Small intestine (tissue), 7 donors: Measurements from ENCODE around the gene SOX6. TPM values are rescaled to one million over a fixed set of nuclear protein-coding genes. Genes with fewer than 3 reads are reported as not detected.
"Not testable (repeated sequence)": the region's sequence is repeated elsewhere in the genome, so short reads cannot be mapped to it uniquely, and the experiment has no call there.

ENCODE experiments used
- DNase-seq, 2 donors: peaks; one replicate each; pipeline versions ENCODE4 v3.0.0 to v3.0.0-alpha.2; 2013
- FAIRE-seq: peaks from 2 replicates; lab custom pipeline; 2012; peaks lifted over from hg19 to GRCh38; lab: Jason Lieb, UNC
- H3K27ac ChIP-seq, 3 donors: one replicate each; pipeline ENCODE4 v1.5.1; 2013; ENCODE audit warnings: low read length in 2 of 3, mild to moderate bottlenecking in 2 of 3, control low read depth in 1 of 3, inconsistent platforms in 1 of 3, low read depth in 1 of 3, moderate library complexity in 1 of 3
- H3K27me3 ChIP-seq, 3 donors: one replicate each; pipeline ENCODE4 v1.6.1; 2013; ENCODE audit warnings: low read length in 3 of 3, inconsistent platforms in 1 of 3; ENCODE audit not compliant: control insufficient read depth in 3 of 3, insufficient read depth in 3 of 3
- H3K36me3 ChIP-seq, 3 donors: one replicate each; pipeline ENCODE4 v1.6.1; 2013; ENCODE audit warnings: low read length in 3 of 3, inconsistent platforms in 1 of 3, low read depth in 1 of 3, mild to moderate bottlenecking in 1 of 3, moderate library complexity in 1 of 3; ENCODE audit not compliant: control insufficient read depth in 3 of 3, insufficient read depth in 2 of 3
- H3K4me1 ChIP-seq, 3 donors: one replicate each; pipeline ENCODE4 v1.6.1; 2013; ENCODE audit warnings: low read length in 2 of 3, inconsistent platforms in 1 of 3, low read depth in 1 of 3, mild to moderate bottlenecking in 1 of 3, moderate library complexity in 1 of 3; ENCODE audit not compliant: control insufficient read depth in 3 of 3, insufficient read depth in 2 of 3
- H3K4me3 ChIP-seq, 3 donors: one replicate each; pipeline ENCODE4 v1.5.1; 2013; ENCODE audit warnings: low read length in 3 of 3, control low read depth in 1 of 3, inconsistent platforms in 1 of 3, low read depth in 1 of 3, mild to moderate bottlenecking in 1 of 3, moderate library complexity in 1 of 3
- H3K9me3 ChIP-seq, 2 donors: one replicate each; pipeline ENCODE4 v1.6.1; 2013; ENCODE audit warnings: low read depth in 1 of 2, low read length in 1 of 2; ENCODE audit not compliant: control insufficient read depth in 2 of 2, insufficient read depth in 1 of 2
- WGBS, 3 donors: extraction: QIAGEN DNeasy Blood & Tissue Kit; methylation state at CpG; one replicate each; pipeline ENCODE4 v1.1.7; 2013; 5-methylcytosine and 5-hydroxymethylcytosine counted together
- polyA plus RNA-seq, 4 donors: library from polyadenylated mRNA; stranded (reverse) in 3 of 4; unstranded in 1 of 4; fragments of 200-250 nt in 3 of 4; fragments of 120-200 nt in 1 of 4; gene quantifications; one replicate each; pipeline versions ENCODE4 v1.2.1 to v1.2.3, GENCODE V29; 2013
- donor health status: healthy with polysubstance abuse.
- donor health status: control.
- donor health status: control.
- donor health status: Bipolar disorder and iron deficiency.
- donor health status: healthy.

Gene SOX6
- polyA plus RNA-seq, 4 donors, result 4.6 to 52.4 (median 7.7) TPM

DNA sequence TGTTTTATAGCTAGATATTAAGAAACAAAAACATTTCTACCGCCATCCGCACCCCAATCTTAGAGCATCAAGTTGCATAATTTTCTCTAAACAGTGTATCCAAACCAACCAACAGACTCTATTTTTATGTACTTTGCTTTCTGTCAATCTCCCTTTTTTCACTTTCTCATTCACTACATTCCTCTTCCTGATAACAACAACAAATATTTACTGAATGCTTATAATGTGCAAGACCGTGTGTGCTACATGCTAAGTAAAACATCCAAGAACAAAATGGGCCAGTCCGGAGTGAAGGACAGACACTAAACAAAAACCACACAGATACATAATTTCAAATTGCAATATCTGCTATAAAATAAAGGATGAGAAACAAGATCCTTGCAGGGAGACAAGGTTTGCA is 38.6 kb upstream of the SOX6 start:
- Histone ChIP-seq H3K9me3 (no peaks in the 10 kb centered on the region), H3K27ac (no peak overlapping the region), H3K4me3 (peak overlapping the region in 2 of 3 donors; percentile 22 to 31), H3K36me3 (no peaks in the 10 kb centered on the region), H3K27me3 (no peaks in the 10 kb centered on the region), H3K4me1 (peaks cover 3 to 23% (median 7%) of the 10 kb centered on the region in 3 donors)
- WGBS, 3 donors, result 49 to 71% (median 53%) methylated on average over 4 of the region's 4 CpGs
- no peak for FAIRE-seq
- peak; percentile 10 to 23 for DNase-seq

- Histone ChIP-seq H3K4me3 (no peak overlapping the region), H3K4me1 (peaks cover 3 to 23% (median 7%) of the 10 kb centered on the region in 3 donors), H3K9me3 (no peaks in the 10 kb centered on the region), H3K36me3 (no peaks in the 10 kb centered on the region), H3K27ac (peak overlapping the region in 2 of 3 donors; percentile 41 to 62), H3K27me3 (no peaks in the 10 kb centered on the region)
- FAIRE-seq (no peak), DNase-seq (no peak)
These were observed 37.0 kb upstream of the SOX6 start for GRCh38 chr11:16393340-16393739.

DNA sequence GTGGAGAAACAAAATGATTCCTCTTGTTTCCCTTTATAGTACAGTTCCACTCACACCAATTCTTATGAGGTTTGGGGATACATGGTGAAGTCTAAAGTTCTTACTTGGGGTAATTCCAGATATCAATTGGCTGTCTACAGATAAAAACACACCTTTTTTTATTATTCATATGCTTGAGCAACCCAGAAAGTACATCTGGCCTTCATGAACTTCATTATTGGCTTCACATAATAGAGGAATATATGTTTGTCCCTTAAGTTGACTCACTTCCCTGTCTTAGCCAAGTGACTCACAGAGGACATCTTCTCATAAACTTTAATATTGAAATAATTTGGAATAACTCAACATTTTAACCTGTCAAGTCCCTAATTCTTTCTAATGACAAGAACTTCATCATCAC is 36.3 kb upstream of the SOX6 start:
- Histone ChIP-seq H3K27ac (peak overlapping the region in 1 of 3 donors; percentile 62), H3K27me3 (no peaks in the 10 kb centered on the region), H3K4me3 (no peak overlapping the region), H3K36me3 (no peaks in the 10 kb centered on the region), H3K4me1 (peaks cover 0 to 16% (median 7%) of the 10 kb centered on the region in 3 donors), H3K9me3 (no peaks in the 10 kb centered on the region)
- DNase-seq, result peak; percentile 55 to 76
- FAIRE-seq, result peak; percentile 57

DNA sequence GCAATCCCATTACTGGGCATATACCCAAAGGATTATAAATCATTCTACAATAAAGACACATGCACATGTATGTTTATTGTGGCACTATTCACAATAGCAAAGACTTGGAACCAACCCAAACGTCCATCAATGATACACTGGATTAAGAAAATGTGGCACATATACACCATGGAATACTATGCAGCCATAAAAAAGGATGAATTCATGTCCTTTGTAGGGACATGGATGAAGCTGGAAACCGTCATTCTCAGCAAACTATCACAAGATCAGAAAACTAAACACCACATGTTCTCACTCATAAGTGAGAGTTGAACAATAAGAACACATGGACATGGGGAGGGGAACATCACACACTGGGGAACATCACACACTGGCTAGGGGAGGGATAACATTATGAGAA is 34.5 kb upstream of the SOX6 start:
- not testable (repeated sequence) for DNase-seq, H3K4me3 ChIP-seq, H3K36me3 ChIP-seq, H3K27ac ChIP-seq, H3K9me3 ChIP-seq, FAIRE-seq, H3K27me3 ChIP-seq
- peaks cover 0 to 15% (median 7%) of the 10 kb centered on the region in 3 donors for H3K4me1 ChIP-seq
- WGBS, 3 donors, result 70 to 78% (median 73%) methylated on average over 2 of the region's 2 CpGs

DNA sequence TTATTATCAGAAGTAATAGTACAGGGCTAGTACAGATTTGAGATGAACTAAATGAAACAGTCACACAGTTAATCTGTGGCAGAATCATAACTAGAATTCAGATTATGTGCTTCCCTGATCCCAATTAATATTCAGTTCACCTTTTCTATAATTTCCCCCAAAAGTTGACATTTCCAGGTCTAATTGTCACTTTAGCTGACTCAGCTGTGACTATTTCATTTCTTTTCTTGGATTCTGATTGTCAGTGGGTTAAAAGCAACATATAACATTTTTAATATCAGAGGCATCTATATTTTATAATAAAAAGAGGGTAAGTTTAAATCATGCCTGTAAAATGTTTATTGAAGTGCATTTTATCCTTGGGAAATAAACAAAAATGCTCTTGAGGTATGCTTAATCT is 28.8 kb upstream of the SOX6 start:
- DNase-seq (no peak), FAIRE-seq (peak; percentile 26)
- no peak overlapping the region for H3K4me3 ChIP-seq
- no peaks in the 10 kb centered on the region for H3K27me3 ChIP-seq
- H3K36me3 ChIP-seq, result no peaks in the 10 kb centered on the region
- no peaks in the 10 kb centered on the region for H3K9me3 ChIP-seq
- no peaks in the 10 kb centered on the region for H3K4me1 ChIP-seq
- no peak overlapping the region for H3K27ac ChIP-seq

DNA sequence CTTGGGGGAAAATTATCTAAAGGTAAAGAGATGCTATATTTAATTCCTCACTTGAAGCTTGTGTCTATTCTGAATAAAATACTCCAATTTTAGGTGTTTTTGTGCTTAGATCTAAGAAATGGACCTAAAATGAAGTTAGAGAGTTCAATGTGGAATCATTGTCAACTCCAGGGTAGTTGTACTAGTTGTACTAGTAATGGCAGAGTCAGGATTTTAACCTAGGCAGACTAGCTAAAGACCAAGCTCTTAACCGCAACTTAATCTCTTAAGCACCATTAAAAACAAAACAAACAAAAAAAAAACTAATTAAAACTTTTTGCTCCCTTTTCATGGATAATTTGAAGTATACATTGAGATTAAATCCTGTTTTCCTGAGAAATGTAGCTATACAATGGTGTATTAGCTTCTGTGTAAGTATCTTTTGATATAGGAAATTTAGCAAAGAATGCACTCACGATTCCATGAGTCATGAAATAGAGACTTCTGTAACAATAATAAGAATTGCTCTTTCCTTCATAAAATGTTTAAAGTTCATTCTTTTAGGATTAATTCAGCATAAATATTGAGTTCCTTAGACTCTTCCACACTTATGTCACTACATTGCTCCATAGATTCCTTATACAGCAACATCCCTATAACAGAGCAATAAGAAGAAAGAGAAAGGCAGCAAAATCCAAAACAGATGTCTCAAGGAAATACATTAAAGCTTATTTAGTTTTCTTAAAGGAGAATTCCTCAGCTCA is 26.5 kb upstream of the SOX6 start:
- no peak for FAIRE-seq
- no peak for DNase-seq
- Histone ChIP-seq H3K4me1 (no peaks in the 10 kb centered on the region), H3K27ac (no peak overlapping the region), H3K36me3 (no peaks in the 10 kb centered on the region), H3K4me3 (no peak overlapping the region), H3K27me3 (no peaks in the 10 kb centered on the region), H3K9me3 (no peaks in the 10 kb centered on the region)
- WGBS, 3 donors, result 80 to 94% (median 85%) methylated on average over 2 of the region's 2 CpGs

GRCh38 chr11:16382186-16382585 is 25.8 kb upstream of the SOX6 start:
- no peaks in the 10 kb centered on the region for H3K27me3 ChIP-seq
- WGBS, 3 donors, result 75 to 81% (median 80%) methylated on average over 5 of the region's 5 CpGs

GRCh38 chr11:16380941-16381568 is 24.7 kb upstream of the SOX6 start:
- FAIRE-seq (no peak), DNase-seq (no peak)
- Histone ChIP-seq H3K4me1 (no peaks in the 10 kb centered on the region), H3K27ac (no peak overlapping the region), H3K27me3 (no peaks in the 10 kb centered on the region), H3K36me3 (no peaks in the 10 kb centered on the region), H3K4me3 (no peak overlapping the region), H3K9me3 (no peaks in the 10 kb centered on the region)

More at GRCh38 chr11:16382186-16382585, 25.8 kb upstream of the SOX6 start:
- no peak overlapping the region for H3K27ac ChIP-seq
- no peaks in the 10 kb centered on the region for H3K4me1 ChIP-seq
- no peak for DNase-seq
- H3K9me3 ChIP-seq, result no peaks in the 10 kb centered on the region
- FAIRE-seq, result no peak
- no peak overlapping the region for H3K4me3 ChIP-seq
- H3K36me3 ChIP-seq, result no peaks in the 10 kb centered on the region
